Smooth muscle cell (in vitro differentiated cells): ENCODE results near the gene ACTBL2. TPM values are rescaled to one million over a fixed set of nuclear protein-coding genes. Genes with fewer than 3 reads are reported as not detected.

Source experiments
- DNase-seq: peaks from one replicate; lab custom pipeline; 2025; ENCODE audit not compliant: unreplicated experiment; lab: John Stamatoyannopoulos, UW
- H2AFZ ChIP-seq: fragments of 200-600 bp; sonication (generic); 2 replicates; pipeline ENCODE4 v1.6.0; 2016; ENCODE audit warnings: antibody characterized with exemption, low read depth, mild to moderate bottlenecking
- H3F3A ChIP-seq: fragments of 200-600 bp; sonication (generic); 2 replicates; pipeline ENCODE4 v1.6.0; 2017; ENCODE audit warnings: antibody characterized with exemption, low read depth
- H3K27ac ChIP-seq: fragments of 200-600 bp; sonication (generic); 2 replicates; pipeline ENCODE4 v1.5.1; 2016; ENCODE audit warnings: low read depth, mild to moderate bottlenecking
- H3K27me3 ChIP-seq: fragments of 200-600 bp; sonication (generic); 2 replicates; pipeline ENCODE4 v1.6.1; 2016; ENCODE audit warnings: low read depth, mild to moderate bottlenecking
- H3K36me3 ChIP-seq: fragments of 200-600 bp; sonication (generic); 2 replicates; pipeline ENCODE4 v1.5.1; 2016; ENCODE audit warnings: low read depth
- H3K4me1 ChIP-seq: fragments of 200-600 bp; sonication (generic); 2 replicates; pipeline ENCODE4 v1.5.1; 2016; ENCODE audit warnings: low read depth
- H3K4me2 ChIP-seq: fragments of 200-600 bp; sonication (generic); 2 replicates; pipeline ENCODE4 v1.6.0; 2016; ENCODE audit warnings: mild to moderate bottlenecking
- H3K4me3 ChIP-seq: fragments of 200-600 bp; sonication (generic); 2 replicates; pipeline ENCODE4 v1.5.1; 2016; ENCODE audit warnings: mild to moderate bottlenecking
- H3K79me2 ChIP-seq: fragments of 200-600 bp; sonication (generic); 2 replicates; pipeline ENCODE4 v1.6.0; 2016; ENCODE audit warnings: low read depth, mild to moderate bottlenecking
- H3K9ac ChIP-seq: fragments of 200-600 bp; sonication (generic); 2 replicates; pipeline ENCODE4 v1.6.0; 2016; ENCODE audit warnings: low read depth
- H3K9me3 ChIP-seq: fragments of 200-600 bp; sonication (generic); replicated peaks from 2 replicates; pipeline ENCODE4 v1.5.1; 2016; ENCODE audit warnings: low read depth
- H4K20me1 ChIP-seq: fragments of 200-600 bp; sonication (generic); 2 replicates; pipeline ENCODE4 v1.6.0; 2016; ENCODE audit warnings: low read depth
- WGBS: methylation state at CpG from one replicate; pipeline ENCODE4 v1.1.7; 2016; ENCODE audit warnings: low lambda C conversion rate; 5-methylcytosine and 5-hydroxymethylcytosine counted together
- polyA plus RNA-seq: library from polyadenylated mRNA; unstranded; fragments of >200 nt; fragmentation: Nextera tagmentation; extraction: Ambion mirVana; gene quantifications from 2 replicates; pipeline ENCODE4 v1.2.1, GENCODE V29; 2016
- total RNA-seq: library from RNA; depleted of rRNA; stranded (reverse); fragments of >200 nt; gene quantifications from 2 replicates; pipeline ENCODE4 v1.2.3, GENCODE V29; 2014
- TF ChIP-seq, protein P1 (sequence below): fragments of 200-600 bp; sonication (generic); IDR thresholded peaks from 2 replicates; pipeline ENCODE4 v1.5.1; 2017; ENCODE audit warnings: borderline replicate concordance, mild to moderate bottlenecking, antibody characterized with exemption; ENCODE audit not compliant: insufficient read depth, poor library complexity, severe bottlenecking

Gene ACTBL2
- total and polyA plus RNA-seq, 2 experiments from 2014 or later, result 1.3 to 3.6 TPM

DNA sequence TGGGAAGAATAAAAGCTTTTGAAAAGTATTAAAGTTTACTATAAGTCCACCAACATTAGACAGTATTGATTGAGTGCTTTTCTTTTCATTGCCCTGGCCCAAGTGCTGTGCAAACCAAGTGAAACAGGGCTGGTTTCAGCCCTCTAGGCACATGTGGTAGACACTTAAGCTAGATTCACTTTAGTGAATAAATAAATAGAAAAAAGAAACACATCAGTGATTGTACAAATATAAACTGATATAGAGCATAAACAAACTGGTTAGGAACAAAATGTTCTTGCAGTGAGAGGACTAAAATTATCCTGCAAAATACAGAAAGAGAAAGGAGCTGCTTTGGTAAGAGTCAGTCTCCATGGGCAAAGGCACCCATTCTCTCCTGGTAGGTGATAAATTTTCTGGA lies 29.7 kb downstream of the ACTBL2 start:
- TF ChIP-seq, protein P1, sequence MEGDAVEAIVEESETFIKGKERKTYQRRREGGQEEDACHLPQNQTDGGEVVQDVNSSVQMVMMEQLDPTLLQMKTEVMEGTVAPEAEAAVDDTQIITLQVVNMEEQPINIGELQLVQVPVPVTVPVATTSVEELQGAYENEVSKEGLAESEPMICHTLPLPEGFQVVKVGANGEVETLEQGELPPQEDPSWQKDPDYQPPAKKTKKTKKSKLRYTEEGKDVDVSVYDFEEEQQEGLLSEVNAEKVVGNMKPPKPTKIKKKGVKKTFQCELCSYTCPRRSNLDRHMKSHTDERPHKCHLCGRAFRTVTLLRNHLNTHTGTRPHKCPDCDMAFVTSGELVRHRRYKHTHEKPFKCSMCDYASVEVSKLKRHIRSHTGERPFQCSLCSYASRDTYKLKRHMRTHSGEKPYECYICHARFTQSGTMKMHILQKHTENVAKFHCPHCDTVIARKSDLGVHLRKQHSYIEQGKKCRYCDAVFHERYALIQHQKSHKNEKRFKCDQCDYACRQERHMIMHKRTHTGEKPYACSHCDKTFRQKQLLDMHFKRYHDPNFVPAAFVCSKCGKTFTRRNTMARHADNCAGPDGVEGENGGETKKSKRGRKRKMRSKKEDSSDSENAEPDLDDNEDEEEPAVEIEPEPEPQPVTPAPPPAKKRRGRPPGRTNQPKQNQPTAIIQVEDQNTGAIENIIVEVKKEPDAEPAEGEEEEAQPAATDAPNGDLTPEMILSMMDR, result no peak
- H3K4me2 ChIP-seq, result no peak overlapping the region
- H3K27me3 ChIP-seq, result no peaks in the 10 kb centered on the region
- H3K9ac ChIP-seq, result no peak overlapping the region
- no peak overlapping the region for H2AFZ ChIP-seq
- H3K27ac ChIP-seq, result no peak overlapping the region
- H4K20me1 ChIP-seq, result no peaks in the 10 kb centered on the region
- H3F3A ChIP-seq, result no peaks in the 10 kb centered on the region
- no peaks in the 10 kb centered on the region for H3K36me3 ChIP-seq
- no peaks in the 10 kb centered on the region for H3K9me3 ChIP-seq
- peaks cover 9% of the 10 kb centered on the region for H3K4me1 ChIP-seq
- DNase-seq, result no peak
- no peak overlapping the region for H3K4me3 ChIP-seq
- no peaks in the 10 kb centered on the region for H3K79me2 ChIP-seq

DNA sequence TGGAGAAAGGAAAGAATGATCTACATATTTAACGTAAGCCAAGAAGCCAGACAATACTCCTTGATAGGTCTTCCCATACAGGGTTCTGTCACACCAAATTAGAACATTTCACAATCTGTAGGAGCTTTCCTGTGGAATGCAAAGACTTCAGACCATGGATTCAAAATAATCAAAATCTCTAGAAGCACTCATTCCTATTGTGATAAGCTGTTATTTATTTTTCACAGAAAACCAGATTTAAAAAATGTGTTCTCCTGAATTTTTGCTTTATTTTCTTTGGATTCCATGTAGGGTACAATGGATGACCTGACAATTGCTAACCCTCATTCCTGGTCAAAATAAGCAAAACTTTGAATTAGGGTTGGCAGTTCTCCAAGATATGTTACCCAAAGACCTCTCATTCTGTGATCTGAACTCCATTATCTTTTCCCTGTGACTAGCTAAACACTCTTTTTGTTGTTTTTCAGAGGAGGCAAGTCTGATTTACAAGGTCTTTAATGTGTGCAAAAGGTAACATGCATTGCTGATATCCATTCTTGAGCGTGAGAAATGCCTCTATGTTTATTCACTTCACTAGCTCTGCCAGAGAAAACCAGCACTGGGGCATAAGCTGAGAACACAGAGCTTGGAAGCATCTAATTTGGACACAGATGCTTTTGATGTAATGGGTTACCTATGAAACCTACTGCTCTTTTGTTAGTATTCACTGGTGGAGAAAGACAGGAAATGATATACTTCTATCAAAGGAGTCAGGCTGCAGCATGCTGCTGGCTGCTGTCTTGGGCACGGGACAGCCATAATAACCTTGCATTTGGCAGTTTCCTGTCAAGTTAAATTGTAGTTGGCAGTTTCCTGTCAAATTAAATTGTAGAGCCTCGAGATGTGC lies 31.4 kb downstream of the ACTBL2 start:
- no peak overlapping the region for H3K4me3 ChIP-seq

DNA sequence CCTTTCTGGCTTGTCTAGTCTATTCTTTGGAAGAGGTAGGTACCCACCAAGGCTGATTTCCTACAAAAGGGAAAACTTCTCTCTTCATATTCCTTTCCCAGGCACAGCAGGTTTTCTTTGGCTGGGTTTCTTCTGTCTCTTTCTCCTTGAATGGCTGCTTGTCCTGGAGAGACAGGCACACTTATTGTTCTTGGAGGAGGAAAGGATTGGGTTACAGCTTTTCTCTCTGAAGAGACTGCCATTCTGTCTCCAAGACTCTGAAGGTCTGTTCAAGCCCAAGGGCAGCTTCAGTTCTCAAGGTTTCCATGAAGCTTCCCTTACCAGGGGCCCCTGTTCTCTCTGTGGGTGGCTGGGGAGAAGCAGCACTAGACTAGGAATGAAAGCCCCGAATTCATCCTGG lies 33.9 kb downstream of the ACTBL2 start:
- 90% methylated on average over 1 of the region's 1 CpG for WGBS

More for the DNA sequence above, 31.4 kb downstream of the ACTBL2 start:
- no peak for DNase-seq
- TF ChIP-seq, protein P1, result no peak
- no peaks in the 10 kb centered on the region for H4K20me1 ChIP-seq
- H3K36me3 ChIP-seq, result no peaks in the 10 kb centered on the region
- WGBS, result 77% methylated on average over 4 of the region's 4 CpGs
- H3K79me2 ChIP-seq, result no peaks in the 10 kb centered on the region
- no peak overlapping the region for H3K27ac ChIP-seq
- H3F3A ChIP-seq, result peaks cover 6% of the 10 kb centered on the region
- peaks cover 9% of the 10 kb centered on the region for H3K4me1 ChIP-seq
- peak overlapping the region; percentile 6 for H3K4me2 ChIP-seq
- no peaks in the 10 kb centered on the region for H3K27me3 ChIP-seq
- peak overlapping the region; percentile 5 for H2AFZ ChIP-seq
- H3K9ac ChIP-seq, result no peak overlapping the region
- H3K9me3 ChIP-seq, result no peaks in the 10 kb centered on the region

More for the DNA sequence above, 33.9 kb downstream of the ACTBL2 start:
- peak overlapping the region; percentile 75 for H2AFZ ChIP-seq
- H3K4me2 ChIP-seq, result peak overlapping the region; percentile 43
- H3K4me1 ChIP-seq, result peaks cover 9% of the 10 kb centered on the region
- no peaks in the 10 kb centered on the region for H3K27me3 ChIP-seq
- H4K20me1 ChIP-seq, result no peaks in the 10 kb centered on the region
- H3K9ac ChIP-seq, result no peak overlapping the region
- no peaks in the 10 kb centered on the region for H3K9me3 ChIP-seq
- TF ChIP-seq, protein P1, result no peak
- peak overlapping the region; percentile 57 for H3K27ac ChIP-seq
- H3K36me3 ChIP-seq, result no peaks in the 10 kb centered on the region
- peaks cover 15% of the 10 kb centered on the region for H3F3A ChIP-seq
- no peaks in the 10 kb centered on the region for H3K79me2 ChIP-seq
- DNase-seq, result no peak
- H3K4me3 ChIP-seq, result no peak overlapping the region
